HG02884 (cell line): ENCODE data around the gene OR52K2.
"Not testable (repeated sequence)": the region's sequence is repeated elsewhere in the genome, so short reads cannot be mapped to it uniquely, and the experiment has no call there.

Source experiments
- ATAC-seq: cut with Tn5 transposase; IDR thresholded peaks from one replicate; pipeline ENCODE4 v1.9.1; 2021; ENCODE audit warnings: mild to moderate bottlenecking, moderate library complexity; ENCODE audit not compliant: unreplicated experiment

Gene OR52K2

GRCh38 chr11:4448995-4449394 lies at the start of gene OR52K2:
Gene OR52K2 (plus strand): TSS chr11:4449295. CDS start chr11:4449340, 45 bp downstream.
- no peak for ATAC-seq

DNA sequence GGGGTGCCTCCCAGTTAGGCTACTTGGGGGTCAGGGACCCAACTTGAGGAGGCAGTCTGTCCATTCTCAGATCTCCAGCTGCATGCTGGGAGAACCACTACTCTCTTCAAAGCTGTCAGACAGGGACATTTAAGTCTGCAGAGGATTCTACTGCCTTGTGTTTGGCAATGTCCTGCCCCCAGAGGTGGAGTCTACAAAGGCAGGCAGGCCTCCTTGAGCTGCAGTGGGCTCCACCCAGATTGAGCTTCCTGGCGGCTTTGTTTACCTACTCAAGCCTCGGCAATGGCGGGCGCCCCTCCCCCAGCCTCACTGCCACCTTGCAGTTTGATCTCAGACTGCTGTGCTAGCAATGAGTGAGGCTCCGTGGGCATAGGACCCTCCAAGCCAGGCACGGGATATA lies 42.9 kb upstream of the OR52K2 start:
- not testable (repeated sequence) for ATAC-seq

DNA sequence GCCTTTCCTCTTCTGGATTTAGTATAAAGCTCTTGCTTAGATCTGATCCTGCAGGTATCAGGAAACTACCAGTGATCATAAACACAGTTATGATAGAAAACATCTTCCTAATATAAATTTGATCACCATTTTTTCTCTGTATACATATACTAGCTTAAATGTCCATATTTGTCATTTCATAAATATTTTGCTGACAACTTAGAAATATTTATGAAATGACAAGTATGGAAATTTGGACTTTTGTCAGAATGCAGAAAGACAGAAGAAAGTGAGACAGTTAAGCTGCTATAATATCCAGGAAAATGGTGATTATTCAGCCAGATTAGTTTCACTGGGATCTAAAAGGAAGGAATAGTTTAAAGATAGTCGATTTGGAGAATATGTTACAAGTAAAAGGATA lies 32.8 kb upstream of the OR52K2 start:
- ATAC-seq = no peak

DNA sequence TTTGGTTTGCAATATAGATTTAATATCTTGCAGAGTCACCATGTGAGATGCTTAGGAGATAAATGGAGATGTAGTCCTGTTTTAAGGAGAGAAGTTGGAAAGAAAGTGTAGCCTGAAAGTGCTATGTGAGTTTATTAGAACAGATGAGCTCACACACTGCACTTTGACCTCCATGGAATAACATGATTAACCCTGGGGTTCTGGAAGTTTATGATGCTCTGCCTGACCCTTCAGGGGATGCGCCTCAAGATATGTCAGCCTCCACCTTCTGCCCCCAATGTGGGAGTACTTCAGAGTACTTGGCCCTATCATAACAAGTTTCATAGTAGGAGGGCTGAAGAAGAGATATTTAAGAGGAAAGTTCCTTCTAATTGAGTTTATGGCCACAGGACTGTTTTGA lies 32.3 kb upstream of the OR52K2 start:
- no peak for ATAC-seq

DNA sequence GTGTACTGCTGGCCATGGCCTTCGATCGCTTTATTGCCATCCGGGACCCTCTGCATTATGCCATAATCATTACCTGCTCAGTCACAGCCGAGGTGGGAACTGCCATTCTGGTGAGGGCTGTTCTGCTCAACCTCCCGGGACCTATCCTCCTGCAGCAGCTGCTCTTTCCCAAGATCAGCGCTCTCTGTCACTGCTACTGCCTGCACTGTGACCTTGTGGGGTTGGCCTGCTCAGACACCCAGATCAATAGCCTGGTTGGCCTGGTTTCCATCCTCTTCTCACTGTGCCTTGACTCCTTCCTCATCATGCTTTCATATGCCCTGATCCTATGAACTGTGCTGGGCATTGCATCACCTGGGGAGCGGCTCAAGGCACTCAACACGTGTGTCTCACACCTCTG lies 30.7 kb upstream of the OR52K2 start:
- ATAC-seq = no peak

GRCh38 chr11:4430051-4430450 lies 19.0 kb upstream of the OR52K2 start:
- no peak for ATAC-seq

- no peak for ATAC-seq
These were observed 15.2 kb upstream of the OR52K2 start for GRCh38 chr11:4433856-4434255.

DNA sequence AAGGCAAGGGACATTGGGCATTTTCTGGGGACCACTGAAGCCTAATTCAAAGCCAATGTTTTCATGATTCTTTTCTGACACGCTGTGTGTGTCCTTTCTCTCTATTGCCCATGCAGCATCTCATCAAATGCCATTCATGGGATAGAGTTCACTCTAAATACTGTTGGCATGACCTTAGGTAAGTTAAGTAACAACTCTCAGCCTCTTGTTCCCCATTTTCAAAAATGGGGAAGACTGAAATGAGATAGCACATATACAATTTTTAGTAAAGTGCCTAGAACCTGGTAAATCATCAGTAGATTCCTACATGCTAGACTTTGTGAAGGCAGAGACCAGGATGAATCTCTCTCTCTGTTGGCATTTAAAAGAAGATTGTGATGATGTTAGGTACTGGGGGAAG lies 12.7 kb upstream of the OR52K2 start:
- no peak for ATAC-seq

DNA sequence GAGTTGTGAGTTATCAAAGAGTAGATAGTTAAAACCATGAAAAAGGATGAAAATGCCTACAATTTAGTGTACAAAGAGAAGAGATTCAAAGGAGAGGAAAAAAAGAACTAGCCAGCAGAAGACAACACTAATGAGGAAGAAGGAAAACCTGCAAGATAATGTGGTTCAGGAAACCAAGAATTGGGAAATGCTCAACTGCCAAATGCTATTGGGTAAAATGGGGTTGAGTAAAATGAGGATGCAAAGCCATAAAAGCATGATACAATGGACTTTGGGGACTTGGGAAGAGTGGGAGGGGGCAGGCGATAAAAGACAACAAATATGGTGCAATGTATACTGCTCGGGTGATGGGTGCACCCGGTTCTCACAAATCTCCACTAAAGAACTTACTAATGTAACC lies 7.6 kb upstream of the OR52K2 start:
- no peak for ATAC-seq

- ATAC-seq = no peak
These were observed 5.7 kb upstream of the OR52K2 start for GRCh38 chr11:4443232-4443891.

DNA sequence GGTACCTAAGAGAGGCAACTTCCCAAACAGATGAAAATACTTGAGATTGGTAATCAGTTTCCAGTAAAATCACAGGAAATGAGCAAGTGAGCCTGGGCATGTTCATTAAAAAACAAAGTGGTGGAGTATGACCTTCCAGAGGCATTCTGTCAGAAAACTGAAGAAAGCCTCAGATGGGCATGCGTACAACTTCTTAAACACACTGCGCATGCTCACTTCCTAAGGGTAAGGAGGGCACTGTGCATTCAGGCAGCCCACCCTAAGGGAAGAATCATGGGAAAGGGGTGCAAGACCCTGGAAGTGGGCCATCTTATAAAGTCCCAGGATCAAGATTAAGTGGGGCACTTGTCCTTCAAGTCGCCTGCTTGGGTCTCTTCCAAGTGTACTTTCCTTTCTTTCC lies 4.0 kb downstream of the OR52K2 start:
- ATAC-seq = no peak

GRCh38 chr11:4454021-4454420 lies 4.9 kb downstream of the OR52K2 start:
- ATAC-seq = no peak

GRCh38 chr11:4455419-4455818 lies 6.3 kb downstream of the OR52K2 start:
- ATAC-seq = no peak

DNA sequence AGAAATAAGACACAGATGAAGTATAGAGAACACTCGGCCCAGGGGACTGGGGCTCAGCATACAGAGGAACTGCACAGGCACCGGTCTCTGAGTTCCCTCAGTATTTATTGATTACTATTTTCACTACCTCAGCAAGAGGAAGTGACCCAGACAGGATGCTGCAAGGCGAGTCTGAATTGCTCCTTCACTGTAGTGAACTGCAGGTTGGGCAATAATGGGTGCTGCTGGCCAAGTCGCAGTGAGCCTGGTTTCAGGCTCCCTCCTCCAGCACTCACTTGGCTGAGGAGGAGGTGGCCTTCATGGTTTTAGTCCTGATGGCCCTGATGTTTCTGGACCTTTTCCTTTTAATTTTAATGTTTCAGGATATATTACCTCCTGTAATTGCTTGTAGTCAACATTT lies 10.4 kb downstream of the OR52K2 start:
- ATAC-seq = no peak

GRCh38 chr11:4460151-4460550 lies 11.1 kb downstream of the OR52K2 start:
- ATAC-seq = no peak

GRCh38 chr11:4464216-4465159 lies 15.4 kb downstream of the OR52K2 start:
- no peak for ATAC-seq

GRCh38 chr11:4465407-4465806 lies 16.3 kb downstream of the OR52K2 start:
- no peak for ATAC-seq

GRCh38 chr11:4466131-4466870 lies 17.2 kb downstream of the OR52K2 start:
- no peak for ATAC-seq

GRCh38 chr11:4466871-4467442 lies 17.9 kb downstream of the OR52K2 start:
- ATAC-seq = no peak

- peak; percentile 52 for ATAC-seq
These were observed 18.9 kb downstream of the OR52K2 start for GRCh38 chr11:4467811-4468606.
